HG03066 (cell line): ENCODE measurements around the gene MCM5.
A peak's percentile ranks its signal among the peaks of the same experiment; 100 is the strongest.

Experiments
- ATAC-seq: cut with Tn5 transposase; IDR thresholded peaks from one replicate; pipeline ENCODE4 v1.9.1; 2021; ENCODE audit warnings: low read depth; ENCODE audit not compliant: unreplicated experiment

MCM5 gene

DNA sequence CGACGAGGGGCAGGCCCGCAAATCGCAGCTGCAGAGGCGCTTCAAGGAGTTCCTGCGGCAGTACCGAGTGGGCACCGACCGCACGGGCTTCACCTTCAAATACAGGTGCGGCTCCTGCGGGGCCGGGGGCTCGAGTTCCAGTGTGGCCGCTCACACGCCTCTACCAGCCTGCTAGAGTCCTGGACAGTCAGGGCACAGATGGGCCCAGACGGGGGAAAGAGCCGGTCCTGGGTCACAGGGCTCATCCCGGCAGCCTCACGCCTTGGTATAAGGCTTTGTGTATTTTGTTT is 506 bp downstream of the MCM5 start:
- ATAC-seq: no peak

DNA sequence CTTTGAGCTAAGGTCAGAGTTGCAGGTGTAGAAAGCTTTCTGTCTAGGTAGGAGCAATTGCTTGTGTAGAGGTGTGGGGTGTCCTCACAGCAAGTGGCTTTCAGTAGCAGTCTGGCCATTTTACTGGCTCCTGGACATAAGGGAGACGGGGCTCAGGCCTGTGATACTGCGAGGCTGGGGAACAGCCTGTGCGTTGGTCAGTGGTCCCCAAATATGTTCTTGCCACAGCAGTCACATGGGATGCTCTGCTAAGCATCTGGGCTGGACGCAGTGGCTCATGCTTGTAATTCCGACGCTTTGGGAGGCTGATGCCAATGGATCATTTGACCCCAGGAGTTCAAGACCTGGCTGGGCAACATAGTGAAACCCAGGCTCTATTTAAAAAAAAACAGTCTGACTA is 1.9 kb downstream of the MCM5 start:
- ATAC-seq: no peak

GRCh38 chr22:35403356-35403755 is 3.4 kb downstream of the MCM5 start:
- no peak for ATAC-seq

DNA sequence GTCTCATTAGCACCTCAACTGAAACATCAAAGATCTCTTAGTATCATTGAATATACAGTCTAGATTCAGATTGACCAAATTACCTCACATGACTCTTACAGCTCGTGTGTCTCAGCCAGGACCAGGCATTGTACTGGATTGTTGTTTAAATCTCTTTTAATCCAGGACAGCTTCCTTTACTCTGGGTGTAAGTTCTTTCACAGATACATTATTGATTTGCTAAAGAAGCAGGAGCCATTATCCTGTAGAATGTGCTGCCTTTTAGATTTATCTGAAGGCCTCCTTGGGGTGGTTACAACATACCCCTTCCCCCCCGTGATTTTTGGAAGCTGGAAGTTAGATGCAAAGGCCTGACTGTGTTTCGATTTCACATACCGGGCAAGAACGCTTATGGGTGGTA is 4.2 kb downstream of the MCM5 start:
- ATAC-seq: no peak

- no peak for ATAC-seq
These were observed 6.5 kb downstream of the MCM5 start for GRCh38 chr22:35406443-35406842.

GRCh38 chr22:35407362-35407761 is 7.4 kb downstream of the MCM5 start:
- no peak for ATAC-seq

DNA sequence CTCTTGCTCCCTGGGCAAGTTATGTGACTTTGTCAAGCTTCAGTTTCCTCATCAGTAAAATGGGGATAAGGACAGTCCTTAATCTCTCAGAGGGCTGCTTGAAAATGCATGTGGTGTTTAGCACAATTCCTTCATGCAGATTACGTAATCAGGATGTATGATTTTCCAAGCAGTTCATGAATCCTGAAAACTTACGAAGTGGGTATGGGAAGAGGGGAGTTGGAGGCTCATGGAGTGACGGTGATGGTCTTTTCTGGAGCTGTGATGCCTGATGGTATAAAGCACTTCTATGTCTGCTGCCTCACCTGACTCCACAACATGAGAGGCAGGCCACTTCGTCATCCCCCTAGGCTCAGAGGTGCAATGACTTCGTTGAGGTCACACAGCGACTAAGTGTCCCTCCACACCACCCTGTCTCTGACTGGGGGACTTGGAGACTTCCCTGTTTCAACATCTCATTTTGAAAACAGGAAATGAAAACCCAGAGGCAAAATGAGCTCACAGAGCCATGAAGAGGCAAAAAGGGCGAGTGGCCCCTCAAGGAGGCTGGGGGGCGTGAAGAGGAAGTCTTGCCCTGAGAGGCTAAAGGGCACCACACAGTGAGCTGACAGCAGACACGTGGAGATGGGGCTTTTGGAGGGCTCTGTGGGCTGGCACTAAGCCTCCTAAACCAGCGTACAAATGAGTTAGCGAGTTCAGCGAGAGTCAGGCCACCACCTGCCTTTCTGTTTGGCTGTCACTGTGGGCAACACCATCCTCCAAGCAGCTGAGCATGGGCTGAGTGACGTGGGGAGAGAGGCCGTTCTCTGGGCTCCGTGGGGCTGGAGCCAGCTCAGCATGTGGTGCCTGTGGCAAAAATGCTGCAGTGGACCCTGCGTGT is 10.1 kb downstream of the MCM5 start:
- peak; percentile 48 for ATAC-seq

DNA sequence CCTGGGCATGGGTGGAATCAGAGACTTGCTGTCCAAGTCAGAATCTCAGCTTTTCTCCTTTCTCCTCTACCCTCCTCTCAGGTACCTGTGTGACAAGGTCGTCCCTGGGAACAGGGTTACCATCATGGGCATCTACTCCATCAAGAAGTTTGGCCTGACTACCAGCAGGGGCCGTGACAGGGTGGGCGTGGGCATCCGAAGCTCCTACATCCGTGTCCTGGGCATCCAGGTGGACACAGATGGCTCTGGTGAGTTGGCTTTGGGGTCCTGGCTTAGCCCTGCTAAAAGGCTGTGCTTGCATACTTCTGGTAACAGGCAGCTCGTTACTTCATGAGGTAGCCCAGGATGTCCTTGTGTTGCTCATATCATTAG is 10.7 kb downstream of the MCM5 start:
- ATAC-seq: no peak

DNA sequence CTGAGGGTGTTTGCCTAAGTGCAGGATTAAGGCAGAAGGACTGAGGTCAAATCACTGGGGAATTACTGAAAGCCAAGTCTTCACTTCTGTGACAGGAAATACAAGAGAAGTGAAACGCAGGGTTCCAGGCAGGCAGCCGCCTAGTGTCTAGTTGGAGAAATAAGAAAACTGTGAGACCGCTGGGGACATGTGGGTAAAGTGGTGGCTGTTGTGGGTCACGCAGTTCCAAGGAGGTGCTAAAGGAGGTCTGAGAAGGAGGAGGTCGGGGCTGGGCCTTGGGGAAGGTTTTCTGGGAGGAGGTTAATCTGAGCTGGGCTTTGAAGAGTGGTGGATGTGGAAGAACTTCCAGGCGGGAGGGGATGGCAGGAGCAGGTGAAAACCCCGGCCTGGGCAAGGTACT is 11.2 kb downstream of the MCM5 start:
- ATAC-seq: no peak

- no peak for ATAC-seq
These were observed 13.7 kb downstream of the MCM5 start for GRCh38 chr22:35413624-35414023.

DNA sequence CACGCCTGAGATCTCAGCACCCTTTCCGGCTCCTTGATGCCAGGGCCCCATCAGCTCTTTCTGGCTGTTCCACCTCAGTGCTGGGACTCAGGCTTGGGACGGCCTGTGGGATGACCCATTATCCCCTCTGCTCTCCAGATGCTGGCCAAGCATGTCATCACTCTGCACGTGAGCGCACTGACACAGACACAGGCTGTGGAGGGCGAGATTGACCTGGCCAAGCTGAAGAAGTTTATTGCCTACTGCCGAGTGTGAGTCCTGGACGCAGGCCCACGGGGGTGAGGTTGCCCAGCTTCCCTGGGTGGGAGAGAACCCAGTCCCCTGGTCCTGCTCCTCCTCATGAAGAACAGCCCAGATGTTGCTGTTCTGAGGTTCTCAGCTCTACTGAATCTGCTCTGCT is 17.7 kb downstream of the MCM5 start:
- ATAC-seq: no peak

GRCh38 chr22:35418088-35418487 is 18.1 kb downstream of the MCM5 start:
- ATAC-seq: no peak

- no peak for ATAC-seq
These were observed 18.8 kb downstream of the MCM5 start for GRCh38 chr22:35418731-35419130.

DNA sequence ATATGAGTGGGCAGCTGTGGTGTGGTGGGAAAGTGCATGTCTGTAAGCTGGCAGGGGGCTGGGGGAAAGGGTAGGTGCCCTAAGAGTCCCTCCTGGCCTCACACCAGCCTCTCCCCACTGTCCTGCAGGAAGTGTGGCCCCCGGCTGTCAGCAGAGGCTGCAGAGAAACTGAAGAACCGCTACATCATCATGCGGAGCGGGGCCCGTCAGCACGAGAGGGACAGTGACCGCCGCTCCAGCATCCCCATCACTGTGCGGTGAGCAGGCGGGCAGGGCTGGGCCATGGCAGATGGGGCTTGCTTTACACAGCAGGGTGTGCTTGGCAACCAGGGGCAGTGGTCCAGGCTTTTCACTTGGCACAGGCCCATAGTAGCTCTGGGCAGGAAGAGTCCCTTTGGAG is 19.8 kb downstream of the MCM5 start:
- no peak for ATAC-seq

DNA sequence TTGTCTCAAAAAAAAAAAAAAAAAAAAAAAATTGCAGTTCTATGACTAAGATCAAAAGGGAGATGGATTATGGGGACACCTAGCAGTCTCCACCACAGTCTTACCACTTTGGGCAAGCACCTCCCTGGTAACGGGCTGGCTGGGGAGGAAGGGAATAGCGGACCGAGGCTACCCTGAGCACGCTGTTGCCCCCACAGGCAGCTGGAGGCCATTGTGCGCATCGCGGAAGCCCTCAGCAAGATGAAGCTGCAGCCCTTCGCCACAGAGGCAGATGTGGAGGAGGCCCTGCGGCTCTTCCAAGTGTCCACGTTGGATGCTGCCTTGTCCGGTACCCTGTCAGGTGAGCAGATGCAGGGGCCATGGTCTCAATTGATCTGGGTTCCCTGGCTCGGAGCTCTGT is 21.2 kb downstream of the MCM5 start:
- no peak for ATAC-seq

GRCh38 chr22:35422145-35422544 is 22.2 kb downstream of the MCM5 start:
- ATAC-seq: no peak

DNA sequence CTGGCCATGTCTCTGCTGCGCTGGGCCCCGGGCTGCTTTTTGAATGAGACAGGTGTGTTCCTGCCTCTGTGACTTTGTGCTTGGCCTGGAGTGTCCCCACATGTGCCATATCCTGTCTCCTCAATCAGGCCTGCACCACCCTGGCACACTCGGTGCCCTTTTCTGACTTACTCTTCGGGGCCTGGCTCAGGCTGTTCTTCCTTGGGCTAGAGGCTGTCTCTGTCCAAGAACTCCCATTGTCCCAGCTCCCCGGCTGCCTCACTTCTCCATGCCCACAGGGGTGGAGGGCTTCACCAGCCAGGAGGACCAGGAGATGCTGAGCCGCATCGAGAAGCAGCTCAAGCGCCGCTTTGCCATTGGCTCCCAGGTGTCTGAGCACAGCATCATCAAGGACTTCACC is 23.0 kb downstream of the MCM5 start:
- ATAC-seq: no peak

GRCh38 chr22:35424081-35424480 is 24.1 kb downstream of the MCM5 start:
- no peak for ATAC-seq

GRCh38 chr22:35424761-35425160 is 24.8 kb downstream of the MCM5 start:
- no peak for ATAC-seq

GRCh38 chr22:35425546-35425945 is 25.6 kb downstream of the MCM5 start:
- ATAC-seq: no peak

DNA sequence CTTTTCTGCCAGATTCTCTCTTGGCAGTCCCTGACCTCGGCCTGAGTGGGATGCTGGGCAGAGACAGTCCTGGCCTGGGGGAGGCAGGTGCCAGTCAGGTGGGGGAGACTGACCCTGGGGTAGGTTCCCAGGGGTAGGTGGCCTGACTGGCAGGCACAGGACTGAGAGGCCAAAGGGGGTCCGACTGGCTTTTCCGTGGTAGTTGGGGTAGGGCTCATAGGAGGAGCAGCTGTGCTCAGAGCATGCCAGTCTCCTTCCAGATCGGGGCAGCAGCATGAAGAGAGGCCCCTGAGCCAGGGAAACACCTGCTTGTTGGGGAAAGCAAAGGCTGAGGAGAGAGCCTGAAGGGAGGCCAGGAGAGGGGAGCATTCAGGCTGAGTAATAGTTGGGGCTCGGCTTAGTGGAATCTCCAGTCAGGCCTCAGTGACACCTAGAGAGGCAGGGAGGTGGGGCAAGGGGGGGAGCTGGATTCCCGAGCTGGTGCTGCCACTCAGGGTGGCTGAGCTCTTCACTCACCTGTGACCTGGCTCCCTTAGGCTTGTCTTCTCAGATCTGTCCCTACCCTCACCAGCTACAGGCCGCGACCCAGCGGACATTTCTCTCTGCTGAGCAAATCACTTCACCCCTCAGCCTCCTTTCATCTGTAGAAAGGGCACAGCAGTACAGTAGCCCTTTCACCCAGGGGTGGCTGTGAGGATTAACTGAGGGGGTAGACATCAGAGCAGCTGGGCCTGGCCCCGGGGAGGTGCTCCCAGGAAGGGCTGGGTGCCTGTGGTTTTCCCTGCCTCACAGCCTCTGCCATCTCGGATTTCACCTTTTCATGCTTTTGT is 26.2 kb downstream of the MCM5 start:
- ATAC-seq: no peak

DNA sequence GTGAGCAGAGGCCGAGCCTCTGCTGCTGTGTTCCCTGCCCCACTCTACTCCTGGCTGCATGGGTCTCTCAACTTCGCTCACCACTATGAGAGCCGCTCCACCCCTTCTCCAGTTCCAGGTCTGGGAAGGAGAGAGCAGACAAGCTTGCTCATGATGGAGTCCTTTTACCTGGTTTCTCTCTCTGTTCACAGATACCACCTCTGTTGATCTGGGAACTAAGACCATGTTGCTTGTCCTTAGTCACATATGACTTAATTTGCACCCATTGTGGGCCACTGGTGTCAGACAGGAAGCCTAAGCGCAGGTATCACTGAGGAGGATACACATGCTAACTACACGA is 26.8 kb downstream of the MCM5 start:
- no peak for ATAC-seq
